Gastrocnemius medialis (tissue), 4 donors: Measurements from ENCODE around the gene IGFBP2. TPM values are rescaled to one million over a fixed set of nuclear protein-coding genes. Genes with fewer than 3 reads are reported as not detected.

Experiments used
- ATAC-seq, 2 donors: fragments of 150-250 bp; one replicate each; pipeline ENCODE4 v1.9.1; 2016
- DNase-seq, 2 donors: peaks; one replicate each; pipeline ENCODE4 v3.0.0-alpha.2; 2019
- H3K27ac ChIP-seq, 4 donors: fragments of 200-600 bp; sonication (generic); 1 replicate in 1 of 4; 2 replicates in 3 of 4; pipeline ENCODE4 v1.5.1; 2016 to 2018; ENCODE audit warnings: mild to moderate bottlenecking in 2 of 4, moderate library complexity in 1 of 4
- H3K27me3 ChIP-seq, 3 donors: fragments of 200-600 bp; sonication (generic) in 2 of 3; 1 replicate in 1 of 3; 2 replicates in 2 of 3; pipeline versions ENCODE4 v1.5.1 to v1.6.0; 2016 to 2019; ENCODE audit warnings: mild to moderate bottlenecking in 1 of 3, moderate library complexity in 1 of 3
- H3K36me3 ChIP-seq, 2 donors: fragments of 200-600 bp; sonication (generic) in 1 of 2; one replicate each; pipeline ENCODE4 v1.5.1; 2017 to 2018
- H3K4me1 ChIP-seq, 2 donors: fragments of 200-600 bp; sonication (generic) in 1 of 2; one replicate each; pipeline ENCODE4 v1.5.1; 2016 to 2017; ENCODE audit warnings: mild to moderate bottlenecking in 2 of 2
- H3K4me3 ChIP-seq, 4 donors: fragments of 200-600 bp; sonication (generic) in 3 of 4; 1 replicate in 1 of 4; 2 replicates in 3 of 4; pipeline ENCODE4 v1.5.1; 2016 to 2019; ENCODE audit warnings: mild to moderate bottlenecking in 2 of 4
- H3K9me3 ChIP-seq, 3 donors: fragments of 200-600 bp; sonication (generic) in 2 of 3; 1 replicate in 1 of 3; 2 replicates in 2 of 3; pipeline ENCODE4 v1.5.1; 2016 to 2019
- CTCF ChIP-seq, 5 experiments: fragments of 450-650 bp in 3 of 5; fragments of 200-600 bp in 2 of 5; sonication (generic) in 2 of 5; IDR thresholded peaks in 4 of 5; conservative IDR thresholded peaks in 1 of 5; 1 replicate in 4 of 5; 2 replicates in 1 of 5; pipeline ENCODE4 v1.5.1; 2016 to 2019; ENCODE audit warnings: antibody characterized with exemption in 5 of 5, mild to moderate bottlenecking in 3 of 5, moderate library complexity in 3 of 5
- POLR2A ChIP-seq, 2 donors: fragments of 450-650 bp; IDR thresholded peaks; one replicate each; pipeline ENCODE4 v1.6.1; 2017; ENCODE audit warnings: antibody characterized with exemption in 2 of 2, mild to moderate bottlenecking in 2 of 2, moderate library complexity in 2 of 2
- in situ Hi-C, 4 donors: fragments of 200-750 bp; cut with MboI; loops; one replicate each; pipeline versions ENCODE4 v1.15.0 to v1.8.0; 2017; ENCODE audit warnings: low sequenced_read_pairs in 4 of 4
- intact Hi-C: fragments of 100-400 bp; cut with DNase I; formaldehyde crosslinking; loops from one replicate; pipeline ENCODE4 v1.15.1; 2023; ENCODE audit warnings: low total_unique reads
- total RNA-seq, 4 donors: library from RNA; depleted of rRNA; stranded (reverse); fragments of >200 nt; gene quantifications; one replicate each; pipeline versions ENCODE4 v1.1.0 to v1.2.3, GENCODE V29; 2016

IGFBP2 gene
- total RNA-seq, 4 donors from 2014 or later: 14.3 to 44.4 (median 23.6) TPM

GRCh38 chr2:216652566-216652965 lies 19.3 kb downstream of the IGFBP2 start:
- ATAC-seq (no peak), DNase-seq (no peak)
- Histone ChIP-seq H3K4me3 (no peak overlapping the region), H3K27me3 (no peaks in the 10 kb centered on the region), H3K9me3 (no peaks in the 10 kb centered on the region), H3K4me1 (no peaks in the 10 kb centered on the region), H3K36me3 (no peaks in the 10 kb centered on the region), H3K27ac (no peak overlapping the region)
- in situ Hi-C loops: loop anchor here (25.0 kb wide), 1 partner anchor 615 kb away; no protein-coding TSS in a partner anchor
- TF ChIP-seq CTCF (IDR thresholded peaks at IDR 0.05 in 4 of 5, conservative IDR thresholded peaks at IDR 0.05 in 1 of 5) (no peak), POLR2A (IDR thresholded peaks at IDR 0.05) (no peak)
- intact Hi-C loops: no loop called here

DNA sequence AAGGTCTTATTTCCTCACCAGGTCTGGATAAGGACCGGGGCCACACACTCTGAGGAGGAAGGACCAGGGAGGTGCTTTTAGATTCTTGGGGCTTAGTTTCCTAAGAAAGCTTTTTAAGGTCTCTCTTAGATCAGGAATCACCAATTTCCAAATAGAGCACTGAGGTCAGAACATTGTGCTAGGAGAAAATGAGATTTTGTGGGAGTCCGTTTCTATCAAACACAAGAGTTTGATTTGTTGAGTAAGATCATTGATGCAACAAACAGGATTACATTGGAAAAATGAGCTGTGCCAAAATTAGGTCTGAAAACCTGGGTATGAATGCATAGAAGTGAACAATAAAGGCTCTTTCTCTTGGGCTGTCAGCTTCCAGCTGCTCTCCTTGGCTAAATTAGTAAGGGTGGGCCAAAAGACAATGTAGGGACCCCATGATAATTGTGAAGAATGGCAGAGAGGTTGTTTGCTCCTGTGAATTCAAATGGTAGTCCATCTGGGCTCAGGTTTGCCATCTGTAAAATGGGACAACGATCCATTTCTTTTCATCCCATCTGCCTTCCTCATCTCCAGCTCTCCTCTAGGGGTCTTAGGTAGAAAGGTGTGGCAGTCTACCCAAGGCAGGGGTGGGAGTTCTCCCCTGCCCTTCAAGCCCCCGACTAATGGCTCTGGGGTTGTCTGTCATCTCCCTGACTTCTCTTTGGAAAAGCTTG lies 20.0 kb downstream of the IGFBP2 start:
- TF ChIP-seq CTCF (IDR thresholded peaks at IDR 0.05 in 4 of 5, conservative IDR thresholded peaks at IDR 0.05 in 1 of 5): no peak
- TF ChIP-seq POLR2A (IDR thresholded peaks at IDR 0.05): no peak
- Histone ChIP-seq H3K27me3 (no peaks in the 10 kb centered on the region), H3K27ac (no peak overlapping the region), H3K4me3 (no peak overlapping the region), H3K9me3 (no peaks in the 10 kb centered on the region), H3K4me1 (no peaks in the 10 kb centered on the region), H3K36me3 (no peaks in the 10 kb centered on the region)
- intact Hi-C loops (no loop called here), in situ Hi-C loops (loop anchor here (25.0 kb wide), 1 partner anchor 616 kb away; no protein-coding TSS in a partner anchor)
- no peak for DNase-seq
- no peak for ATAC-seq

- Histone ChIP-seq H3K27me3 (no peaks in the 10 kb centered on the region), H3K4me1 (no peaks in the 10 kb centered on the region), H3K9me3 (no peaks in the 10 kb centered on the region), H3K36me3 (no peaks in the 10 kb centered on the region), H3K27ac (no peak overlapping the region), H3K4me3 (no peak overlapping the region)
- DNase-seq: no peak
- TF ChIP-seq POLR2A (IDR thresholded peaks at IDR 0.05): no peak
- TF ChIP-seq CTCF (IDR thresholded peaks at IDR 0.05 in 4 of 5, conservative IDR thresholded peaks at IDR 0.05 in 1 of 5): no peak
- intact Hi-C loops (no loop called here), in situ Hi-C loops (loop anchor here (25.0 kb wide), 1 partner anchor 617 kb away; no protein-coding TSS in a partner anchor)
- ATAC-seq: no peak
These were observed 20.7 kb downstream of the IGFBP2 start for GRCh38 chr2:216653931-216654365.

GRCh38 chr2:216654528-216655052 lies 21.4 kb downstream of the IGFBP2 start:
- intact Hi-C loops: no loop called here
- Histone ChIP-seq H3K27ac (no peak overlapping the region), H3K9me3 (no peaks in the 10 kb centered on the region), H3K27me3 (no peaks in the 10 kb centered on the region), H3K4me3 (no peak overlapping the region), H3K36me3 (no peaks in the 10 kb centered on the region), H3K4me1 (no peaks in the 10 kb centered on the region)
- DNase-seq (no peak), ATAC-seq (no peak)
- in situ Hi-C loops: loop anchor here (25.0 kb wide), 1 partner anchor 617 kb away; no protein-coding TSS in a partner anchor
- TF ChIP-seq CTCF (IDR thresholded peaks at IDR 0.05 in 4 of 5, conservative IDR thresholded peaks at IDR 0.05 in 1 of 5) (no peak), POLR2A (IDR thresholded peaks at IDR 0.05) (no peak)
